Measurements from ENCODE around the gene DTD1. TPM values are rescaled to one million over a fixed set of nuclear protein-coding genes. Genes with fewer than 3 reads are reported as not detected.

The DTD1 gene
- total RNA-seq, 2 donors from 2014 or later: 25.3 to 54.3 TPM

- no peaks in the 10 kb centered on the region for H3K9me3 Mint-ChIP-seq
- ATAC-seq (no peak), DNase-seq (ENCODE audit: low spot score in 2 of 2) (no peak)
- H3K27ac Mint-ChIP-seq: no peak overlapping the region
- peaks cover 5 to 8% of the 10 kb centered on the region in 2 donors for H3K36me3 Mint-ChIP-seq
Measured at GRCh38 chr20:18637224-18637623, 49.4 kb downstream of the DTD1 start.

GRCh38 chr20:18638768-18639167 lies 50.9 kb downstream of the DTD1 start:
- H3K36me3 Mint-ChIP-seq: peaks cover 5 to 8% of the 10 kb centered on the region in 2 donors
- no peak for DNase-seq (ENCODE audit: low spot score in 2 of 2)
- no peak for ATAC-seq
- H3K9me3 Mint-ChIP-seq: no peaks in the 10 kb centered on the region
- H3K27ac Mint-ChIP-seq: no peak overlapping the region

DNA sequence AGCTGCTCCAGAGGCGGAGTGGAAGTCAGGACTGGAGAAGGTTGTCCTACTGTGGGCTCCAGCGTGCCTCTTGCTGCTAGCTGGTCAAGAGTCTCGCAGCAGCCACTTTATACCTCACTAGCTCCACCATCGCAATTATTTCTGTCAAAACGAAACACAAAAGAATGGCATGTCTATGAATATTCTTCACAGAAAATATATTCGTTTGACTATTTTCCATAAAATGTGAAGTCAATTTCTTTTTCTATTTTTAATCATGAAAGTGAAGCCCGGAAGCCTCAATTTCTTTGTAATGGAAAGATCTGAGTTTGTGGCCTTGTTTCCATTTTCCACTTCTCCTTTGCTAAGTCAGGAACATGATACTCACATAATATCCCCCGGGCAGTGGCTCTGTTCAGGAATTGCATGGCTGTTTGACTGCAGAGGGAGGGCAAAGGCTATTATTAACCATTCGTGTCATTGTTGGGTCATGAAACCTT lies 51.7 kb downstream of the DTD1 start:
- no peak overlapping the region for H3K27ac Mint-ChIP-seq
- ATAC-seq: no peak
- no peak for DNase-seq (ENCODE audit: low spot score in 2 of 2)
- H3K36me3 Mint-ChIP-seq: peaks cover 5 to 8% of the 10 kb centered on the region in 2 donors
- H3K9me3 Mint-ChIP-seq: no peaks in the 10 kb centered on the region

- H3K27ac Mint-ChIP-seq: no peak overlapping the region
- DNase-seq (ENCODE audit: low spot score in 2 of 2) (no peak), ATAC-seq (no peak)
- H3K9me3 Mint-ChIP-seq: no peaks in the 10 kb centered on the region
- no peaks in the 10 kb centered on the region for H3K36me3 Mint-ChIP-seq
Measured at GRCh38 chr20:18645196-18645745, 57.4 kb downstream of the DTD1 start.

- no peak overlapping the region for H3K27ac Mint-ChIP-seq
- H3K36me3 Mint-ChIP-seq: no peaks in the 10 kb centered on the region
- DNase-seq (ENCODE audit: low spot score in 2 of 2): no peak
- H3K9me3 Mint-ChIP-seq: no peaks in the 10 kb centered on the region
- ATAC-seq: no peak
Measured at GRCh38 chr20:18645851-18646250, 58.0 kb downstream of the DTD1 start.

DNA sequence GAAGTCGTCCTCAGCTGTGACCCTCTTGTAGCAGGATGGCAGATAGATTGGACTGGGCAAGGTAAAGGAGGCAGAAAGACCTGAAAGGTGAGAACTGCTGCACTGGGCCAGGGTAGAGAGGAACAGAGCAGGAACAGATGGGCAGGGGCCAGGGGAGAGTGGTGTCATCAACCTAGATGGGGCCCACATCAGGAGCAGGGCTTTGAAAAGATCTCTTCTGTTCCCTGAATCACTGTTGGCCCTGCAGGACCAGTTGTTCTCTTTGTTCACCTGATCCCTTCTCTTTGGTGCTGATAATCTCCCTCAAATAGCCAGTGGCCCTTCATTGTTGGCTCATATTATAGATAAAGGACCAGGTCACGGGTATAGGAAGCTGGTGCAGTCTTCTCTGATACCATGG lies 59.9 kb downstream of the DTD1 start:
- H3K9me3 Mint-ChIP-seq: no peaks in the 10 kb centered on the region
- ATAC-seq (no peak), DNase-seq (ENCODE audit: low spot score in 2 of 2) (no peak)
- H3K27ac Mint-ChIP-seq: no peak overlapping the region
- peaks cover 0 to 4% of the 10 kb centered on the region in 2 donors for H3K36me3 Mint-ChIP-seq

GRCh38 chr20:18650224-18650623 lies 62.4 kb downstream of the DTD1 start:
- Mint-ChIP-seq H3K27ac (no peak overlapping the region), H3K36me3 (peaks cover 0 to 5% of the 10 kb centered on the region in 2 donors), H3K9me3 (no peaks in the 10 kb centered on the region)
- DNase-seq (ENCODE audit: low spot score in 2 of 2) (no peak), ATAC-seq (no peak)

- H3K36me3 Mint-ChIP-seq: peaks cover 0 to 5% of the 10 kb centered on the region in 2 donors
- DNase-seq (ENCODE audit: low spot score in 2 of 2) (no peak), ATAC-seq (no peak)
- H3K27ac Mint-ChIP-seq: no peak overlapping the region
- no peaks in the 10 kb centered on the region for H3K9me3 Mint-ChIP-seq
Measured at GRCh38 chr20:18653736-18654447, 66.0 kb downstream of the DTD1 start.

DNA sequence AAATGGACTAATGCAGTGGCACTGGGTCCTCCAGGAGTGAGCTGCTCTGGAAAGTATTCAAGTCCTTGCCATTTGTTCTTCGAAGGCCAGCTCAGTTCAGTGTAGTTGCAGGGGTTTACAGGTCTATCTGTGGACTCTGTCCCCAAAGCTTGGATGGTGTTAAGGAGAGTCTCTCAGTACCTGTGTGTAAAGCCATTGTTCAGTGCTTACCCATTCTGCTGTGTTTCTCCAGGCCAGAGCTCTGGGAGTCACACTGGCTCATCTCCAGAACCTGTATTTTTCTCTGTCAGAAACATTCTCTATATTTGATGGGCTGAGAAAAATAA lies 66.6 kb downstream of the DTD1 start:
- Mint-ChIP-seq H3K9me3 (no peaks in the 10 kb centered on the region), H3K36me3 (peaks cover 0 to 5% of the 10 kb centered on the region in 2 donors), H3K27ac (no peak overlapping the region)
- ATAC-seq (no peak), DNase-seq (ENCODE audit: low spot score in 2 of 2) (no peak)

DNA sequence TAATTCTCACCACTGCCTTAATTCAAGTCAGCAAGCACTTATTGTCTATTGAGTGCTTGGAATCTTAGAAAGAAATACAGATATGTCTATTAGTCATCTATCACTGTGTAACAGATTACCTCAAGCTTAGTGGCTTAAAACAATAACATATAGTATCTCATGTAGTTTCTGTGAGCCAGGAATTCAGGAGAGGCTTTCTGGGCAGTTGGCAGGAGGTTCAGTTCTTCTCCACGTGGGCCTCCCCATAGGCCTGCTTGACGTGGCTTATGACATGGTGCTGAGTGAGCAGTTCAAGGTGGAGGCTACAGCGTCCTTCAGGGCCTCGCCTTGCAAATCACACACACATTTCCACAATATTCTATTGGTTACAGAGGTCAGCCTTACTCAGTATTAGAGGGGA lies 69.7 kb downstream of the DTD1 start:
- no peak overlapping the region for H3K27ac Mint-ChIP-seq
- ATAC-seq (no peak), DNase-seq (ENCODE audit: low spot score in 2 of 2) (no peak)
- no peaks in the 10 kb centered on the region for H3K9me3 Mint-ChIP-seq
- peaks cover 0 to 3% of the 10 kb centered on the region in 2 donors for H3K36me3 Mint-ChIP-seq

- ATAC-seq: peak in 1 of 2 donors; percentile 48
- H3K36me3 Mint-ChIP-seq: no peaks in the 10 kb centered on the region
- H3K9me3 Mint-ChIP-seq: no peaks in the 10 kb centered on the region
- peak in 1 of 2 donors; percentile 7 for DNase-seq (ENCODE audit: low spot score in 2 of 2)
- H3K27ac Mint-ChIP-seq: peak overlapping the region in 1 of 2 donors; percentile 24
Measured at GRCh38 chr20:18662279-18663040, 74.6 kb downstream of the DTD1 start.

- Mint-ChIP-seq H3K36me3 (no peaks in the 10 kb centered on the region), H3K27ac (no peak overlapping the region), H3K9me3 (no peaks in the 10 kb centered on the region)
- no peak for DNase-seq (ENCODE audit: low spot score in 2 of 2)
- no peak for ATAC-seq
Measured at GRCh38 chr20:18663932-18664331, 76.1 kb downstream of the DTD1 start.

DNA sequence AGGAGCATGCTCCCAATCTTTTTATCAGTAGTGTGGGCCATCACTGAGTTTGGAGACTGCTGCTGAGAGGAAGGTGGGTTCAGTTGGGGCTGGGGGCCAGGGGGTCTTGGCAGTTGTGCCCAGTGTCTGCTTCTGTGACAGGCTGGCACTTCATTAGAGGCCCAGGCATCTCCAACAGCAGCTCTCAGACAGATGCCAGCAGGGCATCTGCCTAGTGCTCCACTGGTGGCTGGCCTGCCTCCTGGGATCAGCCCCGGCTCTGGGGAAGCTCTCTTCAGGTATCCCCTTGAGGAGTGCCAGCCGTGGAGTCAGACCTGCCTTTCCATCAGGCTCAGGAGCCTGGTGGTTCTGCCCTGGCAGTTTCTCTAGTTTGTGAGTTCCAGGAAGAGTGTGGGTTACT lies 77.3 kb downstream of the DTD1 start:
- DNase-seq (ENCODE audit: low spot score in 2 of 2) (no peak), ATAC-seq (no peak)
- H3K27ac Mint-ChIP-seq: no peak overlapping the region
- H3K36me3 Mint-ChIP-seq: no peaks in the 10 kb centered on the region
- no peaks in the 10 kb centered on the region for H3K9me3 Mint-ChIP-seq

DNA sequence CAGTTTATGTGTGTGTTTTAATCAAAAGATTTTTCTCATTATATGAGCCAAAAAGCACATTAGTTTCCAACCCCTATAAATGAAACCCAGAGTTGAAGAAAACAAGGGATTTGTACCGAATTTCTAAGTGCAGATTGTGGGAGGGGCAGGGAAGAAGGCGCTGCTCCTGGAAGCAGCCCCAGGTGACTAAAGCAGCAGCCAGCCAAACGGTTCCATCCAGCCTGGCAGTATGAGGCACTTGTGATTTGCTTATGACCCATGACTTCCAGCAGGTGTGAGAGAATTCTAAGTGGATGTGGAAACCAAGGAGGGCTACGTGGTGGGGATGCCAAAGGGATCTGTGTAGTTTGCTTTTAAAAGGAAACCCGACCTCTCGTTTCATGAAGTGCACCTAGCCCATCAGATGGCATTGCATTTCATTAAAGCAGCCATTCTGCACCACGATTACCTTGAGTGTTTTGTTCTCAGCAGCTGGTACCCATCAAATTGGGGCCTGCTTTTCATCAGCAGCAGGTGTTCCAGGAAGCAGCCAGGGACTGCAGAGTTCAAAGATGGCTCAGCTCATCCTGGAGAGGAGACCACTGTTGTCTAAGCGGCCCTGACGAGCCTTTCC lies 79.1 kb downstream of the DTD1 start:
- no peaks in the 10 kb centered on the region for H3K36me3 Mint-ChIP-seq
- DNase-seq (ENCODE audit: low spot score in 2 of 2): no peak
- no peaks in the 10 kb centered on the region for H3K9me3 Mint-ChIP-seq
- H3K27ac Mint-ChIP-seq: no peak overlapping the region
- no peak for ATAC-seq

DNA sequence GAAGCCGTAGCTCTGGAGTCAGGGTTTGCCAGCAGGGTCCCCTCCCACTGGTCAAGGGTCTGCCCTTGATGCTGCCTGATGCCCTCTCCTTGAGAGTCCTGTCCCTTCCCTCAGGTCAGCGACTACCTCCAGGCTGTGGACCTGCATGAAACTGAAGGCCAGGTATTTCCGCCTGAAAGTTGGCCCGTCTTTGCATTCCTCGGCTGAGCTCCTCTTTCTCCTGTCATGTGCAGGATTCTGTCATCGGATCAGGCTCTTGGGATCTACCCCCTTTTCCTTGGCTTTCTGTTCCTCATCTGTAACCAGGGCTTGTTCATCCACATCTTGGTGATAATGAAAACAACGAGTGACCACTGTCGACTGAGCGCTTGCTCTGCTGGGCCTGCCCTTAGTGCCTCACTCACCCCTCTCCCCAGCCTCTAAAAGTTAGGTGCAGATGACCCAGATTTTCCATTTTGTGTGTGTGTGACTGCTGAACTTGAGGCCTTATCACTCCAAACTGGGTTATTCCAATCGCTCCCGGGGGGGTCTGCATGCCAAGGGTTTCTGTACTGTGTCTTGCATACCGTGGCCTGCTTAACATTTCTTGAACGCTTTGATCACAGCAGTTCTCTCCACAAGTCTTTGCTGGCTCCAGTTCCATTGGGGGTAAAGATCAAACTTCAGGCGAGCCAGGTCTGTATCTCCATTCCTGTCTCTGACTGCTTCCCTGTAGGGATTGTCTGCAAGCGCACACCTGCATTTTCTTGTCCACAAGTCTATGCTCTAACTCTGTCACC lies 81.6 kb downstream of the DTD1 start:
- DNase-seq (ENCODE audit: low spot score in 2 of 2): no peak
- Mint-ChIP-seq H3K27ac (peak overlapping the region in 1 of 2 donors; percentile 65), H3K36me3 (no peaks in the 10 kb centered on the region), H3K9me3 (no peaks in the 10 kb centered on the region)
- no peak for ATAC-seq

DNA sequence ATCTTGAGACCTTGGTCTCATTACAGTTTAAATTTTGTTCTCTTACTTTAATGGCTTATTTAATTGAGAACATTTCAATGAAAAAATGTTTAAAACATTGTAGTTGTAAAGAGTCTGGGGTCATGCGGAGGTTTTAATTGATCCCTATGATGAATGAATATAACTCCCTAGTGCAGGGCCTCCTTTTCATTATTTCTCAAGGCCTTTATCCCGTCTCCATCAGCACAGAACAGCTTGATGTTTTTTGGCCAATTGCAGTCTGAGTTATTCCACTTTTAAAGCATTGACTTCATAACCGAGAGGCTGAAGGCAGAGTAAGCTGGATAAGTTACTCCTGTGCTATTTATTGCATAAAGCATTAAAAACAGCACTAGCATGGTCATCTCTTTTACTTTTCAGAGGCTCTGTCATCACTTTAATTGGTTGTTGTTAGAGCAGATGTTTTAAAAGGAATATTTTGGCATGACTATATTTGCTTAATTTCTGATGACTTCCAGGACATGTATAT lies 83.4 kb downstream of the DTD1 start:
- ATAC-seq (no peak), DNase-seq (ENCODE audit: low spot score in 2 of 2) (no peak)
- no peaks in the 10 kb centered on the region for H3K36me3 Mint-ChIP-seq
- no peaks in the 10 kb centered on the region for H3K9me3 Mint-ChIP-seq
- no peak overlapping the region for H3K27ac Mint-ChIP-seq

Data from activated naive CD4-positive, alpha-beta T cell treated with anti-CD3 and anti-CD28 coated beads, Interleukin-2, amount 50 U/mL, for 72 hours (primary cell).